Measurements from ENCODE around the gene SFN. TPM values are rescaled to one million over a fixed set of nuclear protein-coding genes. Genes with fewer than 3 reads are reported as not detected.

Gene SFN
- total RNA-seq, 1 donor from 2014 or later = 47.5 TPM

DNA sequence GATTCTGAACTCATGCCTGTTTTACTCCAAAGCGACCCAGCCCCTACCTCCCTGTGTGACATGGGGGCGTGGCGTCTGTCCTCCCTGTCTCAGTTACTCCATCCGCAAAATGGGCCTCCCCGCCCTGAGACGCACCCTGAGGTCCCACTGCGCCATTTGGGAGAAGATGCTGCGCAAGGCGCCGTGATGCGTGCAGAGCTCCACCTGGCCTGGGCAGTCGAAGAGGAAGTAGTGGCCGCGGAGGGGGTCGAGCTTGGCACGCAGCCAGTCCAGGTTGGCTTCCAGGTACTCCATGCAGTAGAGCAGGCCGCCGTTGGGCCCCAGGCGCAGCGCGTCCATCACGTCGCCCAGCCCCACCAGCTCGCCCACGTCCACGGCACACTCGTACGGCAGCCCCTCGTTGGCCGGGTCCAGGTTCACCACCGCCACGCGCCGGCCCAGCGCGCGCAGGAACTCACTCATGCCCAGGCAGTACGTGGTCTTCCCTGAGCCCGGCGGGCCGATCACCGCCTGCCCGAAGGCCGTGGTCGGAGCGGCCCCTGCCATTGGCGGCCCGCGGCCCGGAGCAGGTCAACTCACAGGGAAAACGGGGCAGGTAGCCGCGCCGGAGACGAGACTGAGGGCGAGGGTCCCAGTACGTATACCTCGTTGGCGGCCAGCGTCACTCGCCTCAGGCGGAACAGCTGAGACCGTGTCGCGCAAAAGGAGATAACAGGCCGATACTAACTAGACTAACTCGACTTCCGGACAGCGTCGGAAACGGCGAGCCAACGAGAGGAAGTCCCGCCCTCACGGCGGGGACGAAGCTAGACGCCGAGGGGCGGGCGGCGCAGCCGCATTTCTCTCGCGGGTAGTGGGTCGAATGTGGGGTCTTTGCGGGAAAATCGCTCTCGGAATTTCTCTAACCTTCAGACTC, 26.9 kb downstream of the SFN start, which contains the start of gene GPN2:
Gene GPN2, minus strand, starts transcription at position 733 of the 916 bp plus-strand sequence. Its CDS starts 187 bp downstream, at position 546.
- Histone ChIP-seq H3K9me3 (no peaks in the 10 kb centered on the region), H3K36me3 (peaks cover 73% of the 10 kb centered on the region), H3K4me1 (peaks cover 21% of the 10 kb centered on the region), H3K4me3 (peak within 1 kb of the TSS; percentile 85), H3K27me3 (ENCODE audit: low read depth) (no peaks in the 10 kb centered on the region), H3K27ac (peak within 1 kb of the TSS; percentile 89)
- DNase-seq (peak; percentile 88), ATAC-seq (peak; percentile 94 to 98)
- intact Hi-C loops (cut with DNase I) = no loop called here
- TF ChIP-seq, protein P1, sequence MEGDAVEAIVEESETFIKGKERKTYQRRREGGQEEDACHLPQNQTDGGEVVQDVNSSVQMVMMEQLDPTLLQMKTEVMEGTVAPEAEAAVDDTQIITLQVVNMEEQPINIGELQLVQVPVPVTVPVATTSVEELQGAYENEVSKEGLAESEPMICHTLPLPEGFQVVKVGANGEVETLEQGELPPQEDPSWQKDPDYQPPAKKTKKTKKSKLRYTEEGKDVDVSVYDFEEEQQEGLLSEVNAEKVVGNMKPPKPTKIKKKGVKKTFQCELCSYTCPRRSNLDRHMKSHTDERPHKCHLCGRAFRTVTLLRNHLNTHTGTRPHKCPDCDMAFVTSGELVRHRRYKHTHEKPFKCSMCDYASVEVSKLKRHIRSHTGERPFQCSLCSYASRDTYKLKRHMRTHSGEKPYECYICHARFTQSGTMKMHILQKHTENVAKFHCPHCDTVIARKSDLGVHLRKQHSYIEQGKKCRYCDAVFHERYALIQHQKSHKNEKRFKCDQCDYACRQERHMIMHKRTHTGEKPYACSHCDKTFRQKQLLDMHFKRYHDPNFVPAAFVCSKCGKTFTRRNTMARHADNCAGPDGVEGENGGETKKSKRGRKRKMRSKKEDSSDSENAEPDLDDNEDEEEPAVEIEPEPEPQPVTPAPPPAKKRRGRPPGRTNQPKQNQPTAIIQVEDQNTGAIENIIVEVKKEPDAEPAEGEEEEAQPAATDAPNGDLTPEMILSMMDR (IDR thresholded peaks at IDR 0.05) = no peak

DNA sequence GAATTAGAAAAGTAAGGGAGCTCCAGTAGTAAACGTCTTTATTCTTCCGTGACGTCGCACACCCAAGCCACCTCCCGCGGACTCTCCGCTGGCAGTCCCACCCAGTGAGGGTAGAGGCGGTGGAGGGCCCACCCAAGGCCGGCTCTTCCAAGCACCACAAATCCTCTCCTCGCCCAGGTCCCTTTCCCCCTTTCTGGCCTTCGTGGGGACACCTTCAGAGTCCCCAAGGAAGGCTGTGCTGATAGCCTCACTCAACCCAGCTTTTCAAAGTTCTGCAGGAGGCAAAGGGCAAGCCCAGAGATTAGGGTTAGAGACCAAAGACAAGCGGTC, 27.5 kb downstream of the SFN start:
- TF ChIP-seq, protein P1 (IDR thresholded peaks at IDR 0.05) = no peak
- H3K27ac ChIP-seq = peak overlapping the region; percentile 89
- H3K27me3 ChIP-seq (ENCODE audit: low read depth) = no peaks in the 10 kb centered on the region
- H3K4me3 ChIP-seq = peak overlapping the region; percentile 85
- H3K36me3 ChIP-seq = peaks cover 73% of the 10 kb centered on the region
- no peaks in the 10 kb centered on the region for H3K9me3 ChIP-seq
- ATAC-seq (peak; percentile 47 to 61), DNase-seq (no peak)
- peaks cover 21% of the 10 kb centered on the region for H3K4me1 ChIP-seq
- intact Hi-C loops (cut with DNase I) = no loop called here

DNA sequence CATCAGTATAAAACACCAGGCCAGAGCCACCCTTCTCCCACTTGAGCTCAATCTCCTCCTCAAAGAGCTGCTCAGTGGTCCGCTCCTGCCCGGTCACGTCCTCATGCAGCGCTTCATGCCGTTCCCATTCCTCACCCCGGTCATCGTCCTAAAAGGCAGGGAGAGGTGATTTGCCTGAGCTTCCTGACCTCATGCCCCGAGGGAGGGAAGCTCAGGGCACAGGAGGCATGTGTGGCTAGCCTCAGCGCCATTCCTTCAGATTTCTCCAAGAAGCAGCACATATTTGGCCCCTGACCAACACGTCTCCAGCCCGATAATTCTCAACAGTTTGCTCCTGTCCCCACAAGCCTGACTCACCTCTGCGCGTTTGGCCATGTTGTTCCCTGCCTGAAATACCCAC, 31.3 kb downstream of the SFN start:
- no peaks in the 10 kb centered on the region for H3K27me3 ChIP-seq (ENCODE audit: low read depth)
- H3K27ac ChIP-seq = no peak overlapping the region
- H3K9me3 ChIP-seq = no peaks in the 10 kb centered on the region
- ATAC-seq = no peak
- peaks cover 68% of the 10 kb centered on the region for H3K36me3 ChIP-seq
- no peak overlapping the region for H3K4me3 ChIP-seq
- DNase-seq = no peak
- intact Hi-C loops (cut with DNase I) = no loop called here
- TF ChIP-seq, protein P1 (IDR thresholded peaks at IDR 0.05) = no peak
- H3K4me1 ChIP-seq = peaks cover 23% of the 10 kb centered on the region

DNA sequence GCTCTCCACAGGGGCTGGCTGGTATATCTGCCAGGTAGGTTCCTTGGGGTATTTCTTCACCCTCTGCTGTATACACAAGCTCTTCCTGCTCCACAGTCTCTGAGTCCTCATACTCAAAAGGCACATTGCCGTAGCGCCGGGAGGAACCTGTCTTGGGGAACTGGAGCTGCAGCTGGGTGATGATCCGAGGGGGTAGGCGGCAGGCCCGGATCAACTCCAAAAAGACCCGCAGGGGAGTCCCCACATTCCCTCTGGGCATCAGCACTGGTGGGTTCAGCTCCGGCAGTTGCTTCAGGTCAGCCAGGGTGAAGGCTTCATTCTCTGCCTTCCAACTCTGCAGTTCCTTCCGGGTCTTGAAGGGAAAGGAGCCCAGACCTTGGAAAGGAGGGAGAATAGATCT, 34.4 kb downstream of the SFN start:
- no peak for ATAC-seq
- no peak overlapping the region for H3K4me3 ChIP-seq
- no peaks in the 10 kb centered on the region for H3K27me3 ChIP-seq (ENCODE audit: low read depth)
- intact Hi-C loops (cut with DNase I) = no loop called here
- no peaks in the 10 kb centered on the region for H3K9me3 ChIP-seq
- peaks cover 23% of the 10 kb centered on the region for H3K4me1 ChIP-seq
- DNase-seq = no peak
- H3K27ac ChIP-seq = no peak overlapping the region
- peaks cover 61% of the 10 kb centered on the region for H3K36me3 ChIP-seq
- TF ChIP-seq, protein P1 (IDR thresholded peaks at IDR 0.05) = no peak

DNA sequence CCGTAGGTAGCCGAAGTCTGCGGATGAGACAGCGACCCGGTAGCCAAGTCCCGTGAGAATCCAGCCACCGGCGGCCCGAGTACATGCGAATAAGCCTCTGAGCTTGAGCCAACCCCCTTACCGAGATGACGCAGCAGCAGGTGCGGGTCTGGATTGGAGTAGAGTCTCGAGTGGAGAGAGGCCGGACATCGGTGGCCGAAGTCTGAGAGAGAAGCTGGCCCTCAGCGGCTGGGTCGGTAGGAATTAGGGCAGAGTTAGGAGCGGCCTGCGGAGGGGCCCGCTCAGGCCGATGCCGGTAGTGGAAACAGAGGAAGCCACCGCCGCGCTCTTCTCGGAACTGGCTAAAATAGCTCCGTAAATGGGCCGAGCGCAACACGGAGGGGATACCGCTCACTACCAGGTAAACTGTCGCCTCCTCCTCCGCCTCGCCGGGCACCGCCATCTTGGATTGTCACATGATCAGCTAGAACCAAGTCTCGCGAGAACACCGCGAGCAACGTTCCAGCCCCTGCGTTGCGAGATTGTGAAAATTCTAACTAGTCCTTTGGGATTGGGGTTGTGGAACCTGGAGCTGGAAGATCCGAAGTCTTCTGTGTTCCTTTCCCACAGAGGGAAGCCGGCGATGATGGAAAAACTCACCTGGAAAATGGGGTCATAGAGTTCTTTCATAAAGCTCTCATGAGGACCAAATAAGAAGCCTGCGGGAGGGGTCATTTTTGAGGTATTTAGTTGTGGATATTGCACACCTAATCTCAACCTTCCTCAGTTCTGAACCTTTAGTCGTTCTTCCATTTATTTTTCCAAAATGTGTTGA, 37.3 kb downstream of the SFN start, which contains the start of gene GPATCH3:
Gene GPATCH3, minus strand, starts transcription at position 467 of the 814 bp plus-strand sequence. Its CDS starts 25 bp downstream, at position 442.
- Histone ChIP-seq H3K4me3 (peak within 1 kb of the TSS; percentile 99), H3K9me3 (no peaks in the 10 kb centered on the region), H3K4me1 (peaks cover 23% of the 10 kb centered on the region), H3K27me3 (ENCODE audit: low read depth) (no peaks in the 10 kb centered on the region), H3K36me3 (peaks cover 33% of the 10 kb centered on the region), H3K27ac (peak within 1 kb of the TSS; percentile 89)
- TF ChIP-seq, protein P1 (IDR thresholded peaks at IDR 0.05) = no peak
- DNase-seq (peak; percentile 93), ATAC-seq (peak; percentile 93 to 97)
- intact Hi-C loops (cut with DNase I) = no loop called here
